ENCODE measurements around the gene THRAP3. TPM values are rescaled to one million over a fixed set of nuclear protein-coding genes. Genes with fewer than 3 reads are reported as not detected.

The THRAP3 gene
- total RNA-seq, 1 experiment from 2014 or later = 55.7 TPM

DNA sequence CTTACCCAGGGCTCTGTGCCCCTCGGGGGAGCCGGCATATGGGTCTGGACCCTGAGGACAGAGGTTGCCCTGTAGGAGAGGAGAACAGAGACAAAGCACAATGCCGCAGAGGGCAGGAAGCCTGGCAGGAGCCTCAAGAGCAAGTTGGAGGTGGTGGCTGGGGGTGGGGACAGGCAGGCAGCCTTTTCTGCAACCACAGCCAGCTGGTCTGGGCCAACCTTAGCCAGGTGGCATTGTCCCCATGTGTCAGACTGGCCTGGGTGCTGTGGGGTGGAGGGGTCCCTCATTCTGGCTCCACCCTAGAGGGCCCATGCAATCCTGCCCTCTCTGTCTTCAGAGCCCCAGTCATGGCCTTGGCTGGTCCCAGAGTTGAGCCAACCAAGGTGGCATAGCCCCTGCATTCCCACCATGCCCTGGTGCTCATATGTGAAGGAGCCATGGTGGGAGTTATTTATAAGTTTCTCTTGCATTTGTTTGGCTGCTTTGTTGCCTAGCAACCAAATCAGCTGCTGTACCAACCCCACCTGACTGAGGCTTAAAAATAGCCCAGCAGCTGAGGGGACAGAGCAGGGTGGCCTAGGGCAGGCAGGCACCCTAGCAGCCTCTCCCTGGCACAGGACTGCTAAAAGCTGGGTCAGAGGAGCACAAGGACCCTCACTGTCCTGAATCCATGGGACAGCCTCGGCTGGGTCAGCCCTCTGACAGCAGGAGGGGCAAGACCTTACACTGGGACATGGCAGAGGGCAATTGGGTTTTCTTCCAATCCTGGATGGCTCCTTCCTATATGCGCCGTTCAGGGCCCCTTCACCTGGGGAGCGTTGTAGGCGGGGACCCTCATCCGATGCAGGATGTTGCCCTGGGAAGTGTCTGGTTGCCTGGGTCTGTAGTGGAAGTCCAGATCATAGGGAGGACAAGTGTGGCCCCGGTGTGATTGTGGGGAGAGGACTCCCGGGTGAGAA, 48.8 kb upstream of the THRAP3 start:
- H3K9me3 ChIP-seq (ENCODE audit: low read length) = no peaks in the 10 kb centered on the region
- TF ChIP-seq EZH2phosphoT487 (IDR thresholded peaks at IDR 0.05; ENCODE audit: borderline replicate concordance, low read length) = no peak
- H3K27me3 ChIP-seq (ENCODE audit: low read length) = no peaks in the 10 kb centered on the region
- no peaks in the 10 kb centered on the region for H3F3A ChIP-seq (ENCODE audit: low read length, unreplicated experiment)
- no peak overlapping the region for H3K9ac ChIP-seq (ENCODE audit: low read length)
- ChIA-PET POLR2A (ENCODE audit: unreplicated experiment) (no interaction called here), CTCF (no interaction called here)
- no peaks in the 10 kb centered on the region for H4K20me1 ChIP-seq (ENCODE audit: low read length)
- peaks cover 43% of the 10 kb centered on the region for H3K36me3 ChIP-seq (ENCODE audit: low read depth, low read length)
- ATAC-seq (no peak), DNase-seq (no peak)
- H3K79me2 ChIP-seq (ENCODE audit: low read length) = peaks cover 13% of the 10 kb centered on the region; the same call in 1 of the 2 replicates
- no TSS peak for BruUV-seq (replicated peaks)
- no peak overlapping the region for H3K4me2 ChIP-seq (ENCODE audit: low read length)
- no peak overlapping the region for H2AFZ ChIP-seq (ENCODE audit: low read length)
- H3K27ac ChIP-seq (ENCODE audit: low read length) = no peak overlapping the region
- no peak overlapping the region for H3K4me3 ChIP-seq (ENCODE audit: low read length)
- intact Hi-C loops (cut with micrococcal nuclease) = no loop called here
- peaks cover 18% of the 10 kb centered on the region for H3K4me1 ChIP-seq (ENCODE audit: insufficient read depth, low read length)
- no peaks in the 10 kb centered on the region for H3K9me2 ChIP-seq (replicated peaks; ENCODE audit: low read length)

DNA sequence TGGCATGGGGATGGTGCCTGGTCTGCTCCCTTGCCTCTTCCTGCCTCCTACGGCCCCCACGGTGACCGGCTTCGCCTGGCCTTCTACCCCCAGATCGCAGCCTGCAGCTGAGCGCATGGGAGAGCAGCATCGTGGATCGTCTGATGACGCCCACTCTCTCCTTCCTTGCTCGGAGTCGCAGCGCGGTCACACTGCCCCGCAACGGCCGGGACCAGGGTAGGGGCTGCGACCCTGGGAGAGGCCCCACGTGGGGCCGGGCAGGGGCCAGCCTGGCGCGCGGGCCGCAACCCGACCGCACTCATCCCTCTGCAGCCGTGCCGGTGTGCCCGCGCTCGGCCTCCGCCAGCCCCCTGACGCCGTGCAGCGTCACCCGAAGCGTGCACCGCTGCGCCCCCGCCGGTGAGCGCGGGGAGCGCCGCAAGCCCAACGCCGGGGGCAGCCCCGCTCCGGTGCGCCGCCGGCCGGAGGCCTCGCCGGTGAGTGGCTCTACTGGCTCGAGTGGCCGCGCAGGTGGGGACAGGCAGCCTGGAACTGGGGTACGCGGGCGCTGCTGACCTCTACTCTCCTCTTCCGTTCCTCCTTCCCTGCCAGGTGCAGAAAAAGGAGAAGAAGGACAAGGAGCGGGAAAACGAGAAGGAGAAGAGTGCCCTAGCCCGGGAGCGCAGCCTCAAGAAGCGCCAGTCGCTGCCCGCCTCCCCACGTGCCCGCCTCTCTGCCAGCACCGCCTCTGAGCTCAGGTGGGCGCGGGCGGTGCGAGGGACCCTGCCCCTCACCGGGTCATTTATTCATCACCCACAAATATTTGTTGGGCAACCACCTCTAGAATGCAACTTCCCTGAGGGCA, 47.9 kb upstream of the THRAP3 start:
- no peaks in the 10 kb centered on the region for H3F3A ChIP-seq (ENCODE audit: low read length, unreplicated experiment)
- ChIA-PET POLR2A (ENCODE audit: unreplicated experiment) (no interaction called here), CTCF (no interaction called here)
- DNase-seq = no peak
- H2AFZ ChIP-seq (ENCODE audit: low read length) = no peak overlapping the region
- no peak for ATAC-seq
- no peak overlapping the region for H3K27ac ChIP-seq (ENCODE audit: low read length)
- H3K9me3 ChIP-seq (ENCODE audit: low read length) = no peaks in the 10 kb centered on the region
- H3K79me2 ChIP-seq (ENCODE audit: low read length) = peaks cover 11% of the 10 kb centered on the region; the same call in 1 of the 2 replicates
- TF ChIP-seq, protein P1, sequence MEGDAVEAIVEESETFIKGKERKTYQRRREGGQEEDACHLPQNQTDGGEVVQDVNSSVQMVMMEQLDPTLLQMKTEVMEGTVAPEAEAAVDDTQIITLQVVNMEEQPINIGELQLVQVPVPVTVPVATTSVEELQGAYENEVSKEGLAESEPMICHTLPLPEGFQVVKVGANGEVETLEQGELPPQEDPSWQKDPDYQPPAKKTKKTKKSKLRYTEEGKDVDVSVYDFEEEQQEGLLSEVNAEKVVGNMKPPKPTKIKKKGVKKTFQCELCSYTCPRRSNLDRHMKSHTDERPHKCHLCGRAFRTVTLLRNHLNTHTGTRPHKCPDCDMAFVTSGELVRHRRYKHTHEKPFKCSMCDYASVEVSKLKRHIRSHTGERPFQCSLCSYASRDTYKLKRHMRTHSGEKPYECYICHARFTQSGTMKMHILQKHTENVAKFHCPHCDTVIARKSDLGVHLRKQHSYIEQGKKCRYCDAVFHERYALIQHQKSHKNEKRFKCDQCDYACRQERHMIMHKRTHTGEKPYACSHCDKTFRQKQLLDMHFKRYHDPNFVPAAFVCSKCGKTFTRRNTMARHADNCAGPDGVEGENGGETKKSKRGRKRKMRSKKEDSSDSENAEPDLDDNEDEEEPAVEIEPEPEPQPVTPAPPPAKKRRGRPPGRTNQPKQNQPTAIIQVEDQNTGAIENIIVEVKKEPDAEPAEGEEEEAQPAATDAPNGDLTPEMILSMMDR (conservative IDR thresholded peaks at IDR 0.05; ENCODE audit: low read depth, low read length) = no peak
- TF ChIP-seq EZH2phosphoT487 (IDR thresholded peaks at IDR 0.05; ENCODE audit: borderline replicate concordance, low read length) = no peak
- TF ChIP-seq EZH2 (IDR thresholded peaks at IDR 0.05; ENCODE audit: low read length, unreplicated experiment) = no peak
- H3K9ac ChIP-seq (ENCODE audit: low read length) = no peak overlapping the region
- BruUV-seq (replicated peaks) = no TSS peak
- no peak overlapping the region for H3K4me2 ChIP-seq (ENCODE audit: low read length)
- H3K9me2 ChIP-seq (replicated peaks; ENCODE audit: low read length) = no peaks in the 10 kb centered on the region
- intact Hi-C loops (cut with micrococcal nuclease) = no loop called here
- peaks cover 48% of the 10 kb centered on the region for H3K36me3 ChIP-seq (ENCODE audit: low read depth, low read length)
- peaks cover 18% of the 10 kb centered on the region for H3K4me1 ChIP-seq (ENCODE audit: insufficient read depth, low read length)
- H3K27me3 ChIP-seq (ENCODE audit: low read length) = no peaks in the 10 kb centered on the region
- H3K4me3 ChIP-seq (ENCODE audit: low read length) = no peak overlapping the region
- no peaks in the 10 kb centered on the region for H4K20me1 ChIP-seq (ENCODE audit: low read length)

DNA sequence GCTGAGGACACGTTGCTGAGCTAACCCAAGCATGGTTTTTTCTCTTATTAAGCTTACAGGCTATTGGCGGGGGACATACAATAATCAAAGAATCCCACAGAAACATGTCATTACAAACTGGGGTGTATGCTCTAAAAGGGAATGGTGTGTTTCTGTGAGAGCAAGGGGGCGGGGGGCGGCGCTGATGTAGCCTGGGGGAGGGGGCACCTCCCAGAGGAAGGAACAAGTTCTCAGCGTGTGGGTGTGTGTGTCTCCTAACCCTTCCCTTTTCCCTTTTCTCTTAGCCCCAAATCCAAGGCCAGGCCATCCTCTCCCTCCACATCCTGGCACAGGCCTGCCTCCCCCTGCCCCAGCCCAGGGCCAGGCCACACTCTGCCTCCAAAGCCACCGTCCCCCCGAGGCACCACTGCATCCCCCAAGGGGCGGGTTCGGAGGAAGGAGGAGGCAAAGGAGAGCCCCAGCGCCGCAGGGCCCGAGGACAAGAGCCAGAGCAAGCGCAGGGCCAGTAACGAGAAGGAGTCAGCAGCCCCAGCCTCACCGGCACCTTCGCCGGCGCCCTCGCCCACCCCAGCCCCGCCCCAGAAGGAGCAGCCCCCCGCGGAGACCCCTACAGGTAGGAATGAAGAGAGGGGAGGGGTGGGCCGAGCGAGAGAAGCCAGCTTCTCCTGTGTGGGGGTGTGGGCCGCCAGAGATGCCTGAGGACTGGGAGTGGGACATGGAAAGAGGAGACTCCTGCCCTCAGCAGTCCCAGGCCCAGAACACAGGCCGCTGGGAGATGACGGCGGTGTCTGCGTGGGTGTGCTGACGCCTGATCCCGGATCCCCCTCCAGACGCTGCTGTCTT, 46.4 kb upstream of the THRAP3 start:
- no peak for TF ChIP-seq EZH2 (IDR thresholded peaks at IDR 0.05; ENCODE audit: low read length, unreplicated experiment)
- TF ChIP-seq EZH2phosphoT487 (IDR thresholded peaks at IDR 0.05; ENCODE audit: borderline replicate concordance, low read length) = no peak
- TF ChIP-seq, protein P1 (conservative IDR thresholded peaks at IDR 0.05; ENCODE audit: low read depth, low read length) = no peak
- POLR2A ChIA-PET (ENCODE audit: unreplicated experiment) = no interaction called here

More for the DNA sequence above, 46.4 kb upstream of the THRAP3 start:
- Histone ChIP-seq H2AFZ (ENCODE audit: low read length) (no peak overlapping the region), H3K79me2 (ENCODE audit: low read length) (peaks cover 11% of the 10 kb centered on the region; the same call in 1 of the 2 replicates), H3K4me1 (ENCODE audit: insufficient read depth, low read length) (peaks cover 11% of the 10 kb centered on the region), H3K36me3 (ENCODE audit: low read depth, low read length) (peaks cover 39% of the 10 kb centered on the region), H3K4me3 (ENCODE audit: low read length) (no peak overlapping the region), H3K27ac (ENCODE audit: low read length) (no peak overlapping the region), H3F3A (ENCODE audit: low read length, unreplicated experiment) (no peaks in the 10 kb centered on the region), H3K27me3 (ENCODE audit: low read length) (no peaks in the 10 kb centered on the region), H3K4me2 (ENCODE audit: low read length) (no peak overlapping the region), H4K20me1 (ENCODE audit: low read length) (no peaks in the 10 kb centered on the region), H3K9ac (ENCODE audit: low read length) (no peak overlapping the region), H3K9me2 (replicated peaks; ENCODE audit: low read length) (no peaks in the 10 kb centered on the region), H3K9me3 (ENCODE audit: low read length) (no peaks in the 10 kb centered on the region)
- intact Hi-C loops (cut with micrococcal nuclease) = no loop called here
- CTCF ChIA-PET = no interaction called here
- DNase-seq (no peak), ATAC-seq (no peak)
- no TSS peak for BruUV-seq (replicated peaks)

Measured in PC-3 (cell line).